ENCODE results near the gene GALNT2.

GALNT2 gene

GRCh38 chr1:230219174-230220067 lies 152.4 kb downstream of the GALNT2 start:
- Histone ChIP-seq H3K79me2 (ENCODE audit: insufficient read depth, low read length) (no peaks in the 10 kb centered on the region), H3K4me2 (ENCODE audit: low read depth, low read length, poor library complexity, severe bottlenecking) (no peak overlapping the region), H3K27ac (ENCODE audit: low read depth, low read length) (no peak overlapping the region), H2AFZ (ENCODE audit: low read depth, low read length, severe bottlenecking) (no peak overlapping the region), H3K36me3 (ENCODE audit: low read length) (no peaks in the 10 kb centered on the region), H3K27me3 (ENCODE audit: low read length) (no peaks in the 10 kb centered on the region), H3K9me3 (ENCODE audit: insufficient read depth, low read length) (no peaks in the 10 kb centered on the region), H3K9ac (ENCODE audit: low read length) (no peak overlapping the region), H3K4me3 (ENCODE audit: insufficient read depth, low read length, poor library complexity, severe bottlenecking) (no peak overlapping the region), H3K9me2 (replicated peaks; ENCODE audit: insufficient read depth, low read length) (no peaks in the 10 kb centered on the region), H4K20me1 (ENCODE audit: low read depth, low read length) (0 out of 2 replicates have a peak, but pooled peaks cover 4% of the 10 kb centered on the region), H3F3A (ENCODE audit: insufficient read depth) (no peaks in the 10 kb centered on the region)
- no peak for TF ChIP-seq CTCF (IDR thresholded peaks at IDR 0.05; ENCODE audit: insufficient read depth, low read length, poor library complexity, severe bottlenecking)
- TF ChIP-seq EZH2phosphoT487 (conservative IDR thresholded peaks at IDR 0.05; ENCODE audit: low read length) = no peak

GRCh38 chr1:230220478-230220877 lies 153.4 kb downstream of the GALNT2 start:
- no peak overlapping the region for H3K27ac ChIP-seq (ENCODE audit: low read depth, low read length)
- H3K4me3 ChIP-seq (ENCODE audit: insufficient read depth, low read length, poor library complexity, severe bottlenecking) = no peak overlapping the region
- H3K9ac ChIP-seq (ENCODE audit: low read length) = no peak overlapping the region
- no peaks in the 10 kb centered on the region for H3F3A ChIP-seq (ENCODE audit: insufficient read depth)
- H3K36me3 ChIP-seq (ENCODE audit: low read length) = no peaks in the 10 kb centered on the region
- no peak for TF ChIP-seq EZH2phosphoT487 (conservative IDR thresholded peaks at IDR 0.05; ENCODE audit: low read length)
- no peak for TF ChIP-seq CTCF (IDR thresholded peaks at IDR 0.05; ENCODE audit: insufficient read depth, low read length, poor library complexity, severe bottlenecking)
- no peak overlapping the region for H2AFZ ChIP-seq (ENCODE audit: low read depth, low read length, severe bottlenecking)
- H3K27me3 ChIP-seq (ENCODE audit: low read length) = no peaks in the 10 kb centered on the region
- H4K20me1 ChIP-seq (ENCODE audit: low read depth, low read length) = 0 out of 2 replicates have a peak, but pooled peaks cover 4% of the 10 kb centered on the region
- no peak overlapping the region for H3K4me2 ChIP-seq (ENCODE audit: low read depth, low read length, poor library complexity, severe bottlenecking)
- H3K79me2 ChIP-seq (ENCODE audit: insufficient read depth, low read length) = no peaks in the 10 kb centered on the region
- H3K9me2 ChIP-seq (replicated peaks; ENCODE audit: insufficient read depth, low read length) = no peaks in the 10 kb centered on the region
- H3K9me3 ChIP-seq (ENCODE audit: insufficient read depth, low read length) = no peaks in the 10 kb centered on the region

- Histone ChIP-seq H2AFZ (ENCODE audit: low read depth, low read length, severe bottlenecking) (no peak overlapping the region), H4K20me1 (ENCODE audit: low read depth, low read length) (0 out of 2 replicates have a peak, but pooled peaks cover 4% of the 10 kb centered on the region)
Measured at GRCh38 chr1:230220907-230221306, 153.9 kb downstream of the GALNT2 start.

More at GRCh38 chr1:230220907-230221306, 153.9 kb downstream of the GALNT2 start:
- Histone ChIP-seq H3K27me3 (ENCODE audit: low read length) (no peaks in the 10 kb centered on the region), H3K9me2 (replicated peaks; ENCODE audit: insufficient read depth, low read length) (no peaks in the 10 kb centered on the region), H3F3A (ENCODE audit: insufficient read depth) (no peaks in the 10 kb centered on the region), H3K9ac (ENCODE audit: low read length) (no peak overlapping the region), H3K27ac (ENCODE audit: low read depth, low read length) (no peak overlapping the region), H3K4me3 (ENCODE audit: insufficient read depth, low read length, poor library complexity, severe bottlenecking) (no peak overlapping the region), H3K79me2 (ENCODE audit: insufficient read depth, low read length) (no peaks in the 10 kb centered on the region), H3K36me3 (ENCODE audit: low read length) (no peaks in the 10 kb centered on the region), H3K4me2 (ENCODE audit: low read depth, low read length, poor library complexity, severe bottlenecking) (no peak overlapping the region), H3K9me3 (ENCODE audit: insufficient read depth, low read length) (no peaks in the 10 kb centered on the region)
- TF ChIP-seq EZH2phosphoT487 (conservative IDR thresholded peaks at IDR 0.05; ENCODE audit: low read length) (no peak), CTCF (IDR thresholded peaks at IDR 0.05; ENCODE audit: insufficient read depth, low read length, poor library complexity, severe bottlenecking) (no peak)
